Nephron (organoid): ENCODE data around the gene AP3S1.
A peak's percentile ranks its signal among the peaks of the same experiment; 100 is the strongest.

Experiments used
- H3K27ac Mint-ChIP-seq, 3 experiments: 2 replicates each; pipeline ENCODE4 v1.8.0; 2020; ENCODE audit warnings: mixed read lengths in 3 of 3, mild to moderate bottlenecking in 2 of 3, moderate library complexity in 1 of 3
- H3K27me3 Mint-ChIP-seq: 2 replicates; pipeline ENCODE4 v1.8.0; 2021; ENCODE audit warnings: low read depth, mild to moderate bottlenecking, moderate library complexity, mixed read lengths
- H3K36me3 Mint-ChIP-seq: 2 replicates; pipeline ENCODE4 v1.8.0; 2020; ENCODE audit warnings: low read depth, mixed read lengths
- H3K4me1 Mint-ChIP-seq: 2 replicates; pipeline ENCODE4 v1.8.0; 2020; ENCODE audit warnings: mixed read lengths
- H3K4me3 Mint-ChIP-seq, 3 experiments: 2 replicates each; pipeline ENCODE4 v1.8.0; 2020; ENCODE audit warnings: mild to moderate bottlenecking in 3 of 3, mixed read lengths in 3 of 3, moderate library complexity in 2 of 3
- H3K9me3 Mint-ChIP-seq: 2 replicates; pipeline ENCODE4 v1.8.0; 2020; ENCODE audit warnings: mixed read lengths
- CTCF ChIP-seq, 3 experiments: fragments of 200-600 bp; sonication (generic); IDR thresholded peaks; one replicate each; pipeline ENCODE4 v1.5.0; 2021; ENCODE audit warnings: antibody characterized with exemption in 3 of 3; ENCODE audit not compliant: unreplicated experiment in 3 of 3

AP3S1 gene

GRCh38 chr5:115940080-115940810 lies 98.5 kb downstream of the AP3S1 start:
- Mint-ChIP-seq H3K4me1 (no peaks in the 10 kb centered on the region), H3K27me3 (no peaks in the 10 kb centered on the region), H3K9me3 (peaks cover 15% of the 10 kb centered on the region), H3K27ac (no peak overlapping the region), H3K4me3 (no peak overlapping the region), H3K36me3 (no peaks in the 10 kb centered on the region)
- TF ChIP-seq CTCF (IDR thresholded peaks at IDR 0.05; ENCODE audit: unreplicated experiment in 3 of 3), result no peak

DNA sequence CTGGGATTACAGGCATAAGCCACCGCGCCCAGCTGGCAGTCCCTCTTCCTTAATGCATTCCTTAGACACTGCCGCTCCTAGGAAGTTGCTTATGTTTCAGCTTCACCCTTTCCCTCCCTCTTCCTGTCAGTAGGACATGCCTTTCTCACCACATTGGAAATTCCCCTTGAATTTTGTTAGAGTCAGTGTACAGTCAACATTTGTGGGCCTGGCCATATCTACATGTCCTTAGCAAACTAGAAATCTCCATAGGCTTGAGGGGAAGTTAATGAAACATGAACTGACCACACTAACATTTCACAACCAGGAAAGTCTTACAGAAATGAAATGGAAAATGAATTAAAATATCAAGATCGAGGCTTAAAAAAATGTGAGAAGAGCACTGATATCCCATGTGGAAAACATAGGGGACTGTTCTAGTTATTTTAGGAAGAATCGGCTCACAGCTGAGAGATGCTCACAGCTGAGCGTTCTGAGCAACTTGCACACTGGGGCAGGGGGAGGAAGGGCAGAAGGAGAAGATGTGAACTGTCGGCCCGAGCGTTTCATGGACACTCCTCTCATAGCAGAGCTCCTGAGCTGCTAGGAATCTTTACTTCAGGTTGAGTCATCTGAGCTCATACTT lies 99.4 kb downstream of the AP3S1 start:
- Mint-ChIP-seq H3K27ac (peak overlapping the region in 1 of 3 experiments; percentile 17), H3K4me3 (no peak overlapping the region), H3K36me3 (no peaks in the 10 kb centered on the region), H3K9me3 (peaks cover 15% of the 10 kb centered on the region), H3K4me1 (no peaks in the 10 kb centered on the region), H3K27me3 (no peaks in the 10 kb centered on the region)
- no peak for TF ChIP-seq CTCF (IDR thresholded peaks at IDR 0.05; ENCODE audit: unreplicated experiment in 3 of 3)

DNA sequence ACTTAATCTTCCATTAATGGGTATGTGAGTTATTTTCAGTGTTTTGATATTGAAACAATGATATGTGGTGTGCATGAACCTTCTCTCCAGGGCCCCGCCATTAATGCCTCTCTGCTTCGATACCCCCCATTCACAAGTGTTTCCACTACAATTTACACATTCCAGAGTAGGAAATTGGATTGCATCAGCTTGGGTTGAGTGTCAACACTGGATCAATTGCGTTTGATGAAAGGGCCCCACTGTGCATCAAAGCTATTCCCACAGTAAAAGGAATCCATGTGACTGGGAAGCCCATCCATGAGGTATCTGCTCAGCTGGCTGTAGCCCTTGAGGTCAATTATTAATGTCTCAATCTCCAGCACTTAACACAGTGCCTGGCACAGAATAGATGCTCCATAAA lies 102.8 kb downstream of the AP3S1 start:
- no peak for TF ChIP-seq CTCF (IDR thresholded peaks at IDR 0.05; ENCODE audit: unreplicated experiment in 3 of 3)
- H3K4me1 Mint-ChIP-seq, result no peaks in the 10 kb centered on the region
- H3K27me3 Mint-ChIP-seq, result no peaks in the 10 kb centered on the region
- H3K27ac Mint-ChIP-seq, result no peak overlapping the region
- no peak overlapping the region for H3K4me3 Mint-ChIP-seq
- peaks cover 15% of the 10 kb centered on the region for H3K9me3 Mint-ChIP-seq
- H3K36me3 Mint-ChIP-seq, result no peaks in the 10 kb centered on the region

DNA sequence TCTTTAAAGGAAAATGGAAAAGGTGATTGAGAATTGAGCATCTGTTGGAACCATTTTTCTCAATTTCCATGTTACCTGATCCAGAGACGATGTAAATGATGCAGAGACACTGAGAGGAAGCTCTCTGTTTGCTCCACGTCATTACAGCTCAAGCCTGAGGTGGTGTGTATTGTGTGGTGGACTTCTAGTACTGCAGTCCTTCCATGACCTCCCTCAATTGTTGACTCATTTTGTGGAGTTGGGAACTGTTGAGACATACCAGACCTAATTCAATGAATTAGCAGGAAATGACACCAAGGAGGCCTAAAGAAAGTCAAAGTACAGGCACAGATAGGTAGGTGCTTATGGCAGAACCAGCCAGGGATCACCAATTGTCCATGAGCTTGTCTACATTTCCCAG lies 104.9 kb downstream of the AP3S1 start:
- TF ChIP-seq CTCF (IDR thresholded peaks at IDR 0.05; ENCODE audit: unreplicated experiment in 3 of 3), result no peak
- Mint-ChIP-seq H3K27ac (no peak overlapping the region), H3K9me3 (peaks cover 11% of the 10 kb centered on the region), H3K4me1 (no peaks in the 10 kb centered on the region), H3K4me3 (no peak overlapping the region), H3K27me3 (no peaks in the 10 kb centered on the region), H3K36me3 (no peaks in the 10 kb centered on the region)

GRCh38 chr5:115947260-115947659 lies 105.5 kb downstream of the AP3S1 start:
- H3K4me1 Mint-ChIP-seq, result no peaks in the 10 kb centered on the region
- no peak overlapping the region for H3K27ac Mint-ChIP-seq
- H3K4me3 Mint-ChIP-seq, result no peak overlapping the region
- TF ChIP-seq CTCF (IDR thresholded peaks at IDR 0.05; ENCODE audit: unreplicated experiment in 3 of 3), result no peak
- H3K36me3 Mint-ChIP-seq, result no peaks in the 10 kb centered on the region
- peaks cover 10% of the 10 kb centered on the region for H3K9me3 Mint-ChIP-seq
- H3K27me3 Mint-ChIP-seq, result no peaks in the 10 kb centered on the region

DNA sequence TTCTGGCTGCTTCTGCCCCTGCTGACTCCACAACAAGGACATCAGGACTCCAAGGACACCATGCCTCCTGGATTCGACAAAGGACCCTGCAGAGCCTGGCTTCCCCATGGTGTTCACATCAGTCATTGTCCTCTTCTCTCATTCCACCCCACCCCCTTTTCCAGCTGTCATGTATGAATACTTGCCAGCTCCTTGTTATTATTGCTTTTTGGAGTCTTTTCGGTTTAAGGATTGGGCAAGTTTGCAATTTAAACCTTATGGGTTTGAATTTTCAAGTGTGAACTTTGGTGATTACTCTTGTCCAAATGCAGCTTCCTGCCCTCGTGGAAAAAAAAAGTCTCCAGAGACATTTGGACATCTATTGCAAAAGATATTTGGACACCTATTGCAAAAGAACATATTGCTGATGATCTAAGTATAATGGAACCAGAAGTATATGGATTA lies 106.4 kb downstream of the AP3S1 start:
- TF ChIP-seq CTCF (IDR thresholded peaks at IDR 0.05; ENCODE audit: unreplicated experiment in 3 of 3), result no peak
- no peaks in the 10 kb centered on the region for H3K27me3 Mint-ChIP-seq
- H3K9me3 Mint-ChIP-seq, result peaks cover 5% of the 10 kb centered on the region
- H3K4me3 Mint-ChIP-seq, result no peak overlapping the region
- H3K27ac Mint-ChIP-seq, result no peak overlapping the region
- H3K4me1 Mint-ChIP-seq, result no peaks in the 10 kb centered on the region
- no peaks in the 10 kb centered on the region for H3K36me3 Mint-ChIP-seq
